Neural crest cell (in vitro differentiated cells): ENCODE results near the gene GPC6. TPM values are rescaled to one million over a fixed set of nuclear protein-coding genes. Genes with fewer than 3 reads are reported as not detected.

Source experiments
- DNase-seq: peaks from one replicate; pipeline ENCODE4 v3.0.0; 2021; ENCODE audit warnings: low read depth, mixed read lengths, low spot score
- H3K27ac Mint-ChIP-seq: one replicate; pipeline ENCODE4 v1.8.0; 2021; ENCODE audit warnings: mild to moderate bottlenecking, mixed read lengths; ENCODE audit not compliant: unreplicated experiment
- H3K27me3 Mint-ChIP-seq: 2 replicates; pipeline ENCODE4 v1.8.0; 2021; ENCODE audit warnings: low read depth, mild to moderate bottlenecking, mixed read lengths
- H3K36me3 Mint-ChIP-seq: 2 replicates; pipeline ENCODE4 v1.8.0; 2021; ENCODE audit warnings: low read depth, mild to moderate bottlenecking, mixed read lengths
- H3K4me1 Mint-ChIP-seq: 2 replicates; pipeline ENCODE4 v1.8.0; 2021; ENCODE audit warnings: mixed read lengths
- H3K4me3 Mint-ChIP-seq: one replicate; pipeline ENCODE4 v1.8.0; 2021; ENCODE audit warnings: mild to moderate bottlenecking, mixed read lengths
- H3K9me3 Mint-ChIP-seq: 2 replicates; pipeline ENCODE4 v1.8.0; 2021; ENCODE audit warnings: mixed read lengths
- CTCF ChIP-seq: fragments of 200-600 bp; sonication (generic); conservative IDR thresholded peaks from 2 replicates; pipeline ENCODE4 v1.5.0; 2021; ENCODE audit warnings: antibody characterized with exemption, mild to moderate bottlenecking
- total RNA-seq: library from RNA; stranded (reverse); gene quantifications from 2 replicates; pipeline ENCODE4 v1.2.1, GENCODE V29; 2021

GPC6 gene
- total RNA-seq, 1 donor from 2014 or later = 13.4 TPM

GRCh38 chr13:94128430-94128829 is 901.8 kb downstream of the GPC6 start:
- no peak for TF ChIP-seq CTCF
- no peaks in the 10 kb centered on the region for H3K4me1 Mint-ChIP-seq
- H3K4me3 Mint-ChIP-seq = no peak overlapping the region
- no peaks in the 10 kb centered on the region for H3K27me3 Mint-ChIP-seq
- no peak overlapping the region for H3K27ac Mint-ChIP-seq
- no peak for DNase-seq
- H3K9me3 Mint-ChIP-seq = no peaks in the 10 kb centered on the region
- H3K36me3 Mint-ChIP-seq = no peaks in the 10 kb centered on the region

GRCh38 chr13:94129490-94129894 is 902.9 kb downstream of the GPC6 start:
- Mint-ChIP-seq H3K4me1 (no peaks in the 10 kb centered on the region), H3K4me3 (no peak overlapping the region), H3K27me3 (no peaks in the 10 kb centered on the region), H3K9me3 (no peaks in the 10 kb centered on the region), H3K36me3 (no peaks in the 10 kb centered on the region), H3K27ac (no peak overlapping the region)
- no peak for TF ChIP-seq CTCF
- DNase-seq = no peak

DNA sequence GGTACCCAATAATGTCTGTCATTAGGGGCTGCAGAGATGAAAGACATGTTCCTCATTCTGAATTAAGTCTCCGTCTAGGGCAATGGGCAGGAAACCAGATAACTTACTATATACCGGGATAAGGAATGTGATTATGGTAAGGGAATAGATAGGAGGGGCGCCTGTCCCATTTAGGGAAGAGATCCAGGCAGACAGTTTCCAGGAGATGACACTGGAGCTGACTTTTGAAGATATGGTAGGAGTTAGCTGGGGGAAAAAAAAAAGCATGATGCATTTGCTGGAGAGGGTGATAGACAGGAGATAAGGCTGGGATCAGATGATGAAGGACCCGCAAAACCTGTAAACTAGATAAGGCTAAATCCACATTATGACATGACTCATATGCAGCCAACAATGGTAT is 912.2 kb downstream of the GPC6 start:
- no peak overlapping the region for H3K27ac Mint-ChIP-seq
- H3K4me1 Mint-ChIP-seq = peaks cover 19% of the 10 kb centered on the region
- no peaks in the 10 kb centered on the region for H3K27me3 Mint-ChIP-seq
- TF ChIP-seq CTCF = no peak
- DNase-seq = no peak
- H3K9me3 Mint-ChIP-seq = no peaks in the 10 kb centered on the region
- no peaks in the 10 kb centered on the region for H3K36me3 Mint-ChIP-seq
- no peak overlapping the region for H3K4me3 Mint-ChIP-seq

- H3K27me3 Mint-ChIP-seq = no peaks in the 10 kb centered on the region
- no peak overlapping the region for H3K27ac Mint-ChIP-seq
Observed at GRCh38 chr13:94139393-94139995, 912.9 kb downstream of the GPC6 start.

DNA sequence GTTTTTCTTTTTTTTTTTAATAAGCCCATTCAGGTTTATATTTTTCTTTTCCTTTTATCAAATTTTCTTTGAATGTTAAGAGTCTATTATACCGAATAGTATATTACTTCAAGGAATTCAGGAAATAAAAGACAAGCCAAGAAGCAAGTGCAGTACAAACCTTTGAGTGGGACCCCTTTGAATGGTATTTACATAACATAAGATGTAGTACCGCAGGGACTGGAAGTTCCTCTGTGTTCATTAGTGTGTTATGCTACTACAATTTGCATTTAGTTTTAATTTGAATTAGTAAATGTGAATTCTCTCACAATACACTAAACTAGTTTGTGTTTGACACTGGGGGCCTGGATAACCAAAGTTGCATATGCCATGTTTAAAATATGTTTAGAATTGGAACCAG is 913.4 kb downstream of the GPC6 start:
- H3K27ac Mint-ChIP-seq = no peak overlapping the region
- no peaks in the 10 kb centered on the region for H3K36me3 Mint-ChIP-seq
- H3K4me1 Mint-ChIP-seq = peaks cover 23% of the 10 kb centered on the region
- no peak overlapping the region for H3K4me3 Mint-ChIP-seq
- H3K27me3 Mint-ChIP-seq = no peaks in the 10 kb centered on the region
- no peak for TF ChIP-seq CTCF
- H3K9me3 Mint-ChIP-seq = no peaks in the 10 kb centered on the region
- DNase-seq = no peak

More at GRCh38 chr13:94139393-94139995, 912.9 kb downstream of the GPC6 start:
- DNase-seq = no peak
- Mint-ChIP-seq H3K4me1 (peaks cover 26% of the 10 kb centered on the region), H3K9me3 (no peaks in the 10 kb centered on the region), H3K4me3 (no peak overlapping the region), H3K36me3 (no peaks in the 10 kb centered on the region)
- TF ChIP-seq CTCF = no peak
